SU-DHL-6 (cell line): ENCODE data around the gene CCR2.

Source experiments
- H2AFZ ChIP-seq: fragments of 200-600 bp; sonication (generic); 2 replicates; pipeline ENCODE4 v1.6.1; 2014; ENCODE audit warnings: low read depth, mild to moderate bottlenecking, moderate library complexity, mixed read lengths, antibody characterized with exemption, low read length; ENCODE audit not compliant: severe bottlenecking
- H3F3A ChIP-seq: fragments of 200-600 bp; shearing (Covaris generic); 2 replicates; pipeline ENCODE4 v1.6.0; 2016; ENCODE audit warnings: antibody characterized with exemption, mild to moderate bottlenecking; ENCODE audit not compliant: insufficient read depth
- H3K27ac ChIP-seq: fragments of 200-600 bp; sonication (generic); 2 replicates; pipeline ENCODE4 v1.5.1; 2016; ENCODE audit warnings: low read depth, mild to moderate bottlenecking, low read length, moderate library complexity, mixed read lengths
- H3K27me3 ChIP-seq: fragments of 200-600 bp; sonication (generic), shearing (Covaris generic); 2 replicates; pipeline ENCODE4 v1.6.0; 2014; ENCODE audit warnings: mild to moderate bottlenecking, low read length
- H3K36me3 ChIP-seq: fragments of 200-600 bp; sonication (generic); 2 replicates; pipeline ENCODE4 v1.6.1; 2014; ENCODE audit warnings: mild to moderate bottlenecking, low read length, mixed read lengths
- H3K4me2 ChIP-seq: fragments of 300-600, 200-600 bp; shearing (Covaris generic), sonication (generic); 2 replicates; pipeline ENCODE4 v1.6.0; 2014; ENCODE audit warnings: low read length, low read depth, mild to moderate bottlenecking; ENCODE audit not compliant: poor library complexity, severe bottlenecking
- H3K4me3 ChIP-seq: fragments of 200-600 bp; sonication (generic); 2 replicates; pipeline ENCODE4 v1.5.1; 2014; ENCODE audit warnings: antibody characterized with exemption, low read length, mild to moderate bottlenecking, mixed read lengths; ENCODE audit not compliant: insufficient read depth, poor library complexity, severe bottlenecking
- H3K79me2 ChIP-seq: fragments of 200-600 bp; sonication (generic); 2 replicates; pipeline ENCODE4 v1.6.1; 2014; ENCODE audit warnings: mild to moderate bottlenecking, low read length, moderate library complexity; ENCODE audit not compliant: insufficient read depth
- H3K9ac ChIP-seq: fragments of 200-600 bp; sonication (generic); 2 replicates; pipeline ENCODE4 v1.7.0; 2014; ENCODE audit warnings: mild to moderate bottlenecking, low read length
- H3K9me2 ChIP-seq: fragments of 200-600 bp; sonication (generic); replicated peaks from 2 replicates; pipeline ENCODE4 v1.6.1; 2014; ENCODE audit warnings: low read length; ENCODE audit not compliant: insufficient read depth
- H3K9me3 ChIP-seq: fragments of 200-600 bp; sonication (generic); 2 replicates; pipeline ENCODE4 v1.6.1; 2014; ENCODE audit warnings: low read length, mixed read lengths; ENCODE audit not compliant: insufficient read depth
- H4K20me1 ChIP-seq: fragments of 200-600 bp; sonication (generic); 2 replicates; pipeline ENCODE4 v1.6.1; 2014; ENCODE audit warnings: low read depth, mild to moderate bottlenecking, antibody characterized with exemption, low read length, moderate library complexity, mixed read lengths
- CTCF ChIP-seq: fragments of 200-600 bp; sonication (generic); IDR thresholded peaks from one replicate; pipeline ENCODE4 v1.5.1; 2017; ENCODE audit warnings: antibody characterized with exemption, mild to moderate bottlenecking, low read length, moderate library complexity; ENCODE audit not compliant: insufficient read depth, poor library complexity, severe bottlenecking
- EZH2phosphoT487 ChIP-seq: fragments of 200-600 bp; sonication (generic), shearing (Covaris generic); conservative IDR thresholded peaks from 2 replicates; pipeline ENCODE4 v1.6.1; 2018; ENCODE audit warnings: mild to moderate bottlenecking, antibody characterized with exemption, low read length, moderate library complexity, mixed read lengths

The CCR2 gene

GRCh38 chr3:46365737-46366524, 12.0 kb downstream of the CCR2 start:
- no peak overlapping the region for H3K4me2 ChIP-seq
- H3K4me3 ChIP-seq = no peak overlapping the region
- H4K20me1 ChIP-seq = no peaks in the 10 kb centered on the region
- no peaks in the 10 kb centered on the region for H3K79me2 ChIP-seq
- no peak overlapping the region for H2AFZ ChIP-seq
- H3K9ac ChIP-seq = no peak overlapping the region
- no peak for TF ChIP-seq CTCF
- no peak for TF ChIP-seq EZH2phosphoT487
- H3K9me3 ChIP-seq = no peaks in the 10 kb centered on the region
- no peaks in the 10 kb centered on the region for H3K36me3 ChIP-seq
- H3K27ac ChIP-seq = no peak overlapping the region
- H3K27me3 ChIP-seq = no peaks in the 10 kb centered on the region
- H3K9me2 ChIP-seq = no peaks in the 10 kb centered on the region
- no peaks in the 10 kb centered on the region for H3F3A ChIP-seq

- Histone ChIP-seq H3F3A (no peaks in the 10 kb centered on the region), H3K9ac (no peak overlapping the region), H3K36me3 (no peaks in the 10 kb centered on the region), H3K27me3 (no peaks in the 10 kb centered on the region), H4K20me1 (no peaks in the 10 kb centered on the region), H3K79me2 (no peaks in the 10 kb centered on the region), H3K4me3 (no peak overlapping the region), H3K9me2 (no peaks in the 10 kb centered on the region), H3K4me2 (no peak overlapping the region), H2AFZ (no peak overlapping the region), H3K9me3 (no peaks in the 10 kb centered on the region), H3K27ac (no peak overlapping the region)
- TF ChIP-seq EZH2phosphoT487 (no peak), CTCF (no peak)
These were observed 13.9 kb downstream of the CCR2 start for GRCh38 chr3:46367811-46368210.

- no peaks in the 10 kb centered on the region for H3K79me2 ChIP-seq
These were observed 14.7 kb downstream of the CCR2 start for GRCh38 chr3:46368569-46368968.

More at GRCh38 chr3:46368569-46368968, 14.7 kb downstream of the CCR2 start:
- H3K9ac ChIP-seq = no peak overlapping the region
- no peak overlapping the region for H2AFZ ChIP-seq
- no peaks in the 10 kb centered on the region for H3K9me2 ChIP-seq
- no peak overlapping the region for H3K4me3 ChIP-seq
- no peaks in the 10 kb centered on the region for H3K27me3 ChIP-seq
- TF ChIP-seq EZH2phosphoT487 (no peak), CTCF (no peak)
- no peaks in the 10 kb centered on the region for H3K36me3 ChIP-seq
- no peaks in the 10 kb centered on the region for H3F3A ChIP-seq
- no peak overlapping the region for H3K27ac ChIP-seq
- H4K20me1 ChIP-seq = no peaks in the 10 kb centered on the region
- no peak overlapping the region for H3K4me2 ChIP-seq
- H3K9me3 ChIP-seq = no peaks in the 10 kb centered on the region
